OCI-LY3 (cell line): ENCODE measurements around the gene GDPD5.

Experiments
- H2AFZ ChIP-seq: fragments of 200-600, 300-600 bp; shearing (Covaris generic); 2 replicates; pipeline ENCODE4 v1.6.0; 2014; ENCODE audit warnings: antibody characterized with exemption, low read depth, low read length
- H3K27ac ChIP-seq: fragments of 200-600, 300-600 bp; sonication (generic); 2 replicates; pipeline ENCODE4 v1.5.1; 2014; ENCODE audit warnings: mild to moderate bottlenecking, low read length, moderate library complexity, mixed read lengths
- H3K27me3 ChIP-seq: fragments of 200-600, 300-600 bp; sonication (generic); 2 replicates; pipeline ENCODE4 v1.6.1; 2014; ENCODE audit warnings: low read depth, low read length, mixed read lengths
- H3K36me3 ChIP-seq: fragments of 200-600, 300-600 bp; sonication (generic); replicated peaks from 2 replicates; pipeline ENCODE3; 2014; ENCODE audit warnings: low read depth, low read length, mixed read lengths
- H3K4me1 ChIP-seq: fragments of 300-600, 200-600 bp; sonication (generic); 2 replicates; pipeline ENCODE4 v1.6.1; 2014; ENCODE audit warnings: low read length, mixed read lengths
- H3K4me2 ChIP-seq: fragments of 200-600, 300-600 bp; sonication (generic); 2 replicates; pipeline ENCODE4 v1.6.1; 2014; ENCODE audit warnings: low read length, mixed read lengths
- H3K4me3 ChIP-seq: fragments of 300-600, 200-600 bp; sonication (generic); 2 replicates; pipeline ENCODE4 v1.5.1; 2014; ENCODE audit warnings: antibody characterized with exemption, mild to moderate bottlenecking, low read length, moderate library complexity
- H3K79me2 ChIP-seq: fragments of 300-600, 200-600 bp; shearing (Covaris generic); 2 replicates; pipeline ENCODE4 v1.6.1; 2014; ENCODE audit warnings: mild to moderate bottlenecking, low read length, mixed read lengths
- H3K9ac ChIP-seq: fragments of 300-600, 200-600 bp; shearing (Covaris generic); 2 replicates; pipeline ENCODE4 v1.6.0; 2014; ENCODE audit warnings: mild to moderate bottlenecking, low read length, moderate library complexity
- H3K9me3 ChIP-seq: fragments of 200-600, 300-600 bp; shearing (Covaris generic); 2 replicates; pipeline ENCODE4 v1.6.1; 2014; ENCODE audit warnings: low read length, mixed read lengths; ENCODE audit not compliant: insufficient read depth
- H4K20me1 ChIP-seq: fragments of 200-600, 300-600 bp; sonication (generic); 2 replicates; pipeline ENCODE4 v1.6.1; 2016; ENCODE audit warnings: low read length, mixed read lengths; ENCODE audit not compliant: insufficient read depth
- EZH2phosphoT487 ChIP-seq: fragments of 200-600 bp; shearing (Covaris generic); IDR thresholded peaks from 2 replicates; pipeline ENCODE4 v1.6.1; 2018; ENCODE audit warnings: antibody characterized with exemption, mixed run types, low read depth
- TF ChIP-seq, protein P1 (sequence below): fragments of 200-600, 300-600 bp; sonication (generic); IDR thresholded peaks from 2 replicates; pipeline ENCODE4 v1.5.1; 2014; ENCODE audit warnings: antibody characterized with exemption, low read length, low read depth

Gene GDPD5

DNA sequence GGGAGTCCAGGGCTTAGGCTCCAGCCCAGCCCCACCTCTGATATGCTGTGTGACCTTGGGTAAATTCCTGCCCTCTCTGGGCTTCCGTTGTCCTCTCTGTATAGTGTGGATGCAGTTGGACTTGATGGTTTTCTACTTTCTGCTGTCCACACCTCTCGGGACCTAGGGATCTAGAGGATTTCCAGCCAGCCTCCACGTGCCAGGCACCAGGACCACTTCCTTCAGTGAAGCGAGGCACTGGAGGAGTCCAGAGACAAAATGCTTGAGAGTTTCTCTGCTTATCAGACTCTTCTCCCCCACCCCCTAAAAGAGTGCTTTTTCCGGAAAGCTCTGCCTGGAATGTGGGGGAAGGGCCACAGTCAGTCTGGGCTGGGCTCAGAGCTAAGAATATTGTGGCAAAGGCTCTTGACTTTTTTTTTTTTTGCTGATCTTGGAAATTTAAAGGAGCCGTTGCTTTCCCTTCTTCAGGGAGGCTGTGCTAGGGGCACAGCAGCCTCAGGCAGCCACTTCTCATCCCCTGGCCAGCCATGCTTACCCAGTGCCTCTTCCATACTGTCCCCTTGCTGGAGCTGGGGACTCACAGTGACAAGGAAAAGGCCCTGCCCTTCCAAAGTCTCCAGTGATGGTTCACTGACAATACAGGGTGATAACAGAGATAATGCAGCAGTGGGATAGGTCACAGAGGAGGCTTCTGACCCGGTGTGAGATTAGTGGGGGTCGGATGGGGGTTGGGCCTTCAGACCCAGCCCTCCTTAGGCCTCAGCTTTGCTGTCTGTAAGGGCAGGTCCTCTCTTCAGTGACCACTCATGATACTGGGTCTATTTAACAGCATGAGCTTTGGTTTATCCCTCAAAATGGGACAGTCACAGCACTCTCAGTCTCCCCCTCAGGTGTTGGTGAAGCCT is 33.5 kb upstream of the GDPD5 start:
- no peak overlapping the region for H2AFZ ChIP-seq
- no peaks in the 10 kb centered on the region for H3K9me3 ChIP-seq
- no peak overlapping the region for H3K27ac ChIP-seq
- no peaks in the 10 kb centered on the region for H4K20me1 ChIP-seq
- no peak overlapping the region for H3K4me2 ChIP-seq
- H3K4me1 ChIP-seq, result peaks cover 15% of the 10 kb centered on the region
- H3K9ac ChIP-seq, result no peak overlapping the region
- H3K79me2 ChIP-seq, result peaks cover 13% of the 10 kb centered on the region
- peaks cover 14% of the 10 kb centered on the region for H3K27me3 ChIP-seq
- H3K36me3 ChIP-seq, result no peaks in the 10 kb centered on the region
- H3K4me3 ChIP-seq, result no peak overlapping the region
- TF ChIP-seq, protein P1, sequence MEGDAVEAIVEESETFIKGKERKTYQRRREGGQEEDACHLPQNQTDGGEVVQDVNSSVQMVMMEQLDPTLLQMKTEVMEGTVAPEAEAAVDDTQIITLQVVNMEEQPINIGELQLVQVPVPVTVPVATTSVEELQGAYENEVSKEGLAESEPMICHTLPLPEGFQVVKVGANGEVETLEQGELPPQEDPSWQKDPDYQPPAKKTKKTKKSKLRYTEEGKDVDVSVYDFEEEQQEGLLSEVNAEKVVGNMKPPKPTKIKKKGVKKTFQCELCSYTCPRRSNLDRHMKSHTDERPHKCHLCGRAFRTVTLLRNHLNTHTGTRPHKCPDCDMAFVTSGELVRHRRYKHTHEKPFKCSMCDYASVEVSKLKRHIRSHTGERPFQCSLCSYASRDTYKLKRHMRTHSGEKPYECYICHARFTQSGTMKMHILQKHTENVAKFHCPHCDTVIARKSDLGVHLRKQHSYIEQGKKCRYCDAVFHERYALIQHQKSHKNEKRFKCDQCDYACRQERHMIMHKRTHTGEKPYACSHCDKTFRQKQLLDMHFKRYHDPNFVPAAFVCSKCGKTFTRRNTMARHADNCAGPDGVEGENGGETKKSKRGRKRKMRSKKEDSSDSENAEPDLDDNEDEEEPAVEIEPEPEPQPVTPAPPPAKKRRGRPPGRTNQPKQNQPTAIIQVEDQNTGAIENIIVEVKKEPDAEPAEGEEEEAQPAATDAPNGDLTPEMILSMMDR, result no peak
- TF ChIP-seq EZH2phosphoT487, result no peak

DNA sequence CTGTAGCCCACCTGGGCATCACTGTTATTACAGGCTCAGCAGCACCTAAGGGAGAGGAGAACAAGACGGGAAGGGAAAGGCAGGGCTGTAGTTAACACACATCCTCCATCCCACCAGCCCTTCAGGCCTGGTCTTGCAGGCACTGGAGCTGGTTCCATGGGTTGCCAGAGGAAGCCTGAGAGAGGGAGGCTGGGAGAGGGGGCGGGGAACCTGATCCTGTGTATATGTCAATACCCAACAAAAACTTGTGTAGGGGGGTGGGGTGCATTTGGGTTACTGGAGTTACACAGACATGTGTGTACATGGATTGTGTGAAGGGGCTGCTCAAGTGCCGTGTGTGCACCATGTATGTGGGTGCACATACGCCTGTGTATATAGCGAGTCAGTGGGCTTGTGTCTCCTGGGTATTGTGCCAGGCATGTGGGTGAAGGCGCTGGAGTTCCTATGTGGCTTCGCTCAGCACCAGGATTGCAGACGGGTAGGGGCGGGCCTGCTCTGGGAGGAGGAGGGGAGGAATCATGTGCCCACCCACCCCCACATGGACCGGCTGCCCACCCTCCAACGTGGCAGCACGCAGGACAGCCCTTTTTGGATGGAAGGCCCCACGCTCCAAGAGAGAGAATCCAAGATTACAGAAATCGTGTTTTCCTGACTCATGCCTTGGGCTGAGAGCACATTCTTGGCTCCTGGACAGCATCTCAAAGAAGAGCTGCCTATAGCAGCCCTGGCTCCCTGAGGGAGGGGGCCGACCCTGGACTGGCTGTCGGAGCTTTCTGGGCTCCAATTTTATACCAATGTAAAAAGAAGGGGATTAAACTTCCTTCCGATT is 32.1 kb upstream of the GDPD5 start:
- peaks cover 5% of the 10 kb centered on the region for H3K4me1 ChIP-seq
- no peak overlapping the region for H2AFZ ChIP-seq
- no peak overlapping the region for H3K9ac ChIP-seq
- H3K4me2 ChIP-seq, result no peak overlapping the region
- no peak overlapping the region for H3K4me3 ChIP-seq
- peaks cover 14% of the 10 kb centered on the region for H3K27me3 ChIP-seq
- TF ChIP-seq, protein P1, result no peak
- no peak for TF ChIP-seq EZH2phosphoT487
- no peaks in the 10 kb centered on the region for H3K36me3 ChIP-seq
- H3K79me2 ChIP-seq, result peaks cover 2% of the 10 kb centered on the region
- H3K27ac ChIP-seq, result no peak overlapping the region
- H3K9me3 ChIP-seq, result no peaks in the 10 kb centered on the region
- no peaks in the 10 kb centered on the region for H4K20me1 ChIP-seq

DNA sequence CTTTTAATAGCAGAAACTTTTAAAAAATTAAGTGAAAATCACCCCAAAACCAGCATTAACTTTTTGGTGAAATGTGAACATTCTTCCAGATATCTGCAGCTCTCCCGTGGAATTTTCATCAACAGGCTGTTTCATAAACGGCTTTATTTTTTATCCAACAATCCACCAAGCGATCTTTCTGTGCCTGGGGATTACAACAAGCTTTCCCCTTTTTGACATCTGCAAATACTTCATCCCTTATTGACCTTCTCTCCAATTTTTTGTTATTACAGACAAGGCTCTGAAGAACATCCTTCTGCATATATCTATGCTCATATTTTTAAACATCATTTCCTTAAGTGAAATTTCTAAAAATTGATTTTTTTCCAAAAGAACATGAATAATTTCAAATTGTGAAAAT is 30.5 kb upstream of the GDPD5 start:
- Histone ChIP-seq H3K4me1 (peaks cover 1% of the 10 kb centered on the region), H3K36me3 (no peaks in the 10 kb centered on the region), H4K20me1 (no peaks in the 10 kb centered on the region), H3K4me2 (no peak overlapping the region), H3K9ac (no peak overlapping the region), H3K79me2 (no peaks in the 10 kb centered on the region), H3K27ac (no peak overlapping the region), H2AFZ (no peak overlapping the region), H3K4me3 (no peak overlapping the region), H3K27me3 (peaks cover 14% of the 10 kb centered on the region), H3K9me3 (no peaks in the 10 kb centered on the region)
- TF ChIP-seq EZH2phosphoT487, result no peak
- TF ChIP-seq, protein P1, result no peak
